IPS-NIHi11 (cell line): ENCODE measurements around the gene MAP3K1.
A peak's percentile ranks its signal among the peaks of the same experiment; 100 is the strongest.
"Not testable (repeated sequence)": the region's sequence is repeated elsewhere in the genome, so short reads cannot be mapped to it uniquely, and the experiment has no call there.

Source experiments
- DNase-seq: peaks from one replicate; pipeline ENCODE4 v3.0.0; 2012; ENCODE audit warnings: mixed read lengths, low spot score

The MAP3K1 gene

DNA sequence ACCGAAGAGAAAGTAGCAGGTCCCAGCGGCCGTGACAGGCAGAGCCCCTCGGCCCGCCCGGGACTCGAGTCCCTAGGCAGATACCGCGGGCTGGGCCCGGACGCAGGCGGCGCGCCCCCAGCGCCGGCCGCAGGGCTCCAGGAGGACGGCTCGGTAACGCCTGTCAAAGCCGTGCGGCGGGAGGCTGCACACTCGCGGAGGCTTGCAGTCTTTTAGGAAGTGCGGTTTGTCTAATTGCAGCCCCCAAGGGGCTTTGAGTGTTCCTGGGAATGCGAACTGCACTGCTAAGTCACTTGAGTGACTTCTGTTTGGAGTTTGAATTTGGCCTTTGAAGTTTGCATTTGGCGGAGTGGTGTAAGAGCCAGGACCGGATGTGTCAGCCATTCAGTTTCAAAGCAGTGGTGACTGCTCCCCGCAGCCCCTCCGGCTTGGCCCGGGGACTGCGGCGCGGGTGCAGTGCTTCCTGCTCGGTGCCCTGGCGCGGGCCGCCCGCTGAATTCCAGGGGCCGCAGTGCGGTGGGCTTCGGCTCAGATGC is 1.3 kb downstream of the MAP3K1 start:
- peak; percentile 65 for DNase-seq

DNA sequence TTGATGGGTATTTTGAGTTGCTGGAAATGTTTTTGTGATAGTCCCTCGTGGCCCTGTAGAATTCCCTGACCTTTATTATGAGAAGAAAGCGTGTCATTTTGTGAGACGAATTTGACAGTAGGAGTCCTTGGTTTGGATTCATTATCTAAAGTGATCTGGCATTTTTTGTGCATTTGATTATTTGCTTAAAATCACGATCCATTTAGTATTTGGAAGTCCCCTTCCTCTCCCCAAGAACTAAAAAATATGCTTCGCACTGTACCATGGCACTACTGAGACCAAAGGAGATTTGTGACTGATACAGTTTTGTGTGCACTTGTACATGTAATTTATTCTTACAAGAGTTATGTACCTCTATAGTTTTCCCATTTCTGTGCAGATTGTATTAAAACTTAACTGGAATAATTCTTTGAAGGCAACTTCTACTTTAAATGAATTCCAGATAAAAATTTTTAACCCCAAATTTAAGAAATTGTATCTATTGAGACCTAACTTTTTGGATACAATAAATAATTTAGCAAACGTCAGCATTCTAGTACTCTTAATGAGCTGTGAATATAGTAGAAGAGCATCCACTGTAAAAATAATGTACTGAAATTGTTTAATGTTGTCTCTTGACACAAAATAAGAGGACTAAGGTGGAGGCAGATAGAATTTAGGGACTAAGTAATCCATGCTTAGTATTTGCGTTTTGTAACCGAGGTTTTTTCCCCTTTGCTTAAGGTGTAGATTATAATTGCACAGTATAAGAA is 2.1 kb downstream of the MAP3K1 start:
- DNase-seq = no peak

DNA sequence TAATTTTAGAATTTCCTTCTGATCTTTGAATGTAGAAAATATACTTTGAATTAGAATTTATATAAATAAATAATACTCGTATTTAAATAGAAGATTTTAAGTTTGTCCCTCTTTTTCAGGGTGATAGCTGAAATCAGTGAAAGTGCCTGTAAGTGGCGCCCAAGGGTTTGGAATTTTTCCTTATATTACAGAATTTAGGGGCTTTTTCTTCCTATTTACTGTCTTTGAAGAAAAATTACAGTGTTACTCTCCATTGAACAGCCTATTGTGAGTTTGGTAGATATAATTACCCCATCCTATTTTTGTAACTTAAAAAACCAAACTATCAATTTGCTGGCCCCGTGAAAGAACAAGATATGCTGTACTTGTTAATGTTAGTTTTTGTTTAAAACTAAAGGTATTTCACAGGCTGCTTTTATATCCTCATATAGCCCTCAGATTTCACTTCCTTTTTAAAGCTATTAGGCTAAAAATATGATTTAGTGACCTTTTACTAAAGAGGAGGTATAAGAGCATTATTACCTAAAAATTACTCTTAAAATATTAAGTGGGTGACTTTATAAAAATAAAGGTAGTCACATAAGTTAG is 3.2 kb downstream of the MAP3K1 start:
- no peak for DNase-seq

DNA sequence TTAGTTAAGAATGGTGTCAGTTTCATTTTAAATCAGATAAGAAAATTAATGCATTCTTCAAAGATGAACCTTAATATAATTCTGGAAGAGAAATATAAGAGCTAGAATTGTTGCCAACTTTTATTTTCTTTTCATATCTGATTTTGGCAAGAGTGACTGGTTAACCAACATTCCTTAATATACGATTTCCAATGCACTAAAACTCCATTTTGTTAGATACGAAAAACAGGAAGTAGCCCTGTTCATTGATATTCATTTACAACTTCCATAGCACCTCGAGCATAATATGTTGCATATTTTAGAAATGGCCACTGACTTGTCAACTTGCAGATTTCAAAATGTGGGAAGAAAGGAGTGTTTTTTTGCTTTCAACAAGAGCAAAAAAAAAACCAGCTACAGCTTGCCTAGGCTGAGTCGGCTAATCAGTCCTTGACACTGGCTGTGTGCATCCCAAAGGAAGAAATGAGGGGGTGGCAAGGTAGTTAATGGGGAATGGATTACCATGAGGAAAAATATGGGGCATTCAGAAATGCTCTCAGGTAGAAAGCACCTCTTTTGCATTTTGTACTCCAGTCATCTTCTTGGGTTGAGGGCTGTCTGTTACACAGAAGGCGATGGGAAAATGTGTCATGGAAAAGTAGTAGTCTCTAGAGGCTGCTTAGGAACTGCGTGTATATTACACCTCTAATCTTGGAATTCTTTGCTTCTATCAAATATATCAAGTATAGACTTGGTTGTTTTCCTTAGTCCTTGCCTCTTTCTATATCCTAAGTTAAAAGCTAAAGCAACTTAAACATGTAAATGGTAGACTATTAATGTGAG is 3.9 kb downstream of the MAP3K1 start:
- no peak for DNase-seq

DNA sequence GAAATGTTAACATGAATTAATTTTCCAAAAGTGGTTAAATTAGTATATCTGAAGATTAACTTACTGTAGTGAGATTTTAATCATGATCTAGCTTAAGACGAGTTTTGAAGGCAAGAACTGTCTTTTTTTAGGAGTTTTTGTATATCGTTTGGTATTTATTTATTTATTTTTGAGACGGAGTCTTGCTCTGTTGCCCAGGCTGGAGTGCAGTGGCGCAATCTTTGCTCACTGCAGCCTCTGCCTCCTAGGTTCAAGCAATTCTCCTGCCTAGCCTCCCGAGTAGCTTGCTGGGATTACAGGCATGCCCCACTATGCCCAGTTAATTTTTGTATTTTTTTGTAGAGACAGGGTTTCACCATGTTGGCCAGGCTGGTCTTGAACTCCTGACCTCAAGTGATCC is 6.5 kb downstream of the MAP3K1 start:
- DNase-seq = not testable (repeated sequence)

DNA sequence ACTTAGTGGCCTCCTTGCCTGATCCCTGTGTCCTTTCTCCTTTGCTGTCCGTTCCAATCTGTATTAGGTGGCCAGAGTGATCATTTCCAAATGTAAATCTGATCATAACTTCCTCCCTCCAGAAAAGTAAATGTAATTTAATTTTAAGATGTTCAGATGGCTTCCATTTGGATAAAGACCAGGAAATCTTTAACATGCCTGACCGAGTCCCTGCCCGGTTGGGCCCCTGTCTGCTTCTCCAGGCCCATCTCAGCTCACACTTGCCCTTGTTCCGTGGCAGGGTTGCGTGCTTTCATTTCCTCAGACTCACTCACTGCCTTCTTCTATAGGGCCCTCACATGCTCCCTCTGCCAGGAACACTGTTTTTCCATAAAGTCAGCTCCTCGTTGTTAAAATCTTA is 7.6 kb downstream of the MAP3K1 start:
- DNase-seq = no peak

DNA sequence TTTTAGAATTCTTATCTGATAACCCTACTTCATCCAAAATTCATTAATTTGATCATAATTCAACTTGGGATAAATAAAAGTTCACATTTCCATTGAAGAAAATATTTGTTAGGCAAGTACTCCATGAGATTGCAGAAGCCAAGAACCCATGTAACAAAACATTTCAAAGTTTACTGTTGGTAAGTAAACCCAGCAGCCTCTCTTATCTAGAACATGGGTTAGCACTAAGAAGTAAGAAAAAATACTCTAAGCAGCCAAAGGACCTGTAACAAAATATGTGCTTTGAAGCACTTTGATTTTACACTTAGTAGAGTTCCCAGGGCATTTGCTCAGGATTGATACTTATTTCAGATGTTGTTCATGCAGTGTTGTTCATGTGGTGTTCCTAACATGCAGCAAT is 8.7 kb downstream of the MAP3K1 start:
- no peak for DNase-seq

DNA sequence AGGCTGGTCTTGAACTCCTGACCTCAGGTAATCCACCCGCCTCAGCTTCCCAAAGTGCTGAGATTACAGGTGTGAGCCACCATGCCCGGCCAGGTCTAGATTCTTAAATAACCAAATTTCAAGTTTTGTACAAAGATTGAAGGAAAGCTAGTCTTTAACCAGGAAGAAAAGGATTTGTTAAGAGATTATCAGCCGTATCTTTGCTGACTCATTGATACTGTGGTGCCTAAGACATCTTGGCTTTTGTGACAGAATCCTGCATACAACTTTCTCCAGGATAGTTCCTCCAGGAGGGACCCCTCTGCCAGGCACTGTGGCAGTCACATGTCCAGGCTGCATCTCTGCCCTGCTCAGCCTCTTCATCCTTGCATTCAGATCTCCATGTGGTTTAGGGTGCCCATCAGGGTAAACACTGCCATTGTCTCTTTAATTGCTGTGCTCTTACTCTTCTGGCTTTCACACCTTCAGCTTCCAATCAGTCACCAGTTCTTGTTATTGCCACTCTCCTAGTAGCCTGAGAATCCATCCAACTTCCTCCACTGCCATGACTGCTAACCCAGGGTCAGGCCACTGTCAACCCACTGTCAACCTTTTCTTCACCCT is 10.0 kb downstream of the MAP3K1 start:
- no peak for DNase-seq

DNA sequence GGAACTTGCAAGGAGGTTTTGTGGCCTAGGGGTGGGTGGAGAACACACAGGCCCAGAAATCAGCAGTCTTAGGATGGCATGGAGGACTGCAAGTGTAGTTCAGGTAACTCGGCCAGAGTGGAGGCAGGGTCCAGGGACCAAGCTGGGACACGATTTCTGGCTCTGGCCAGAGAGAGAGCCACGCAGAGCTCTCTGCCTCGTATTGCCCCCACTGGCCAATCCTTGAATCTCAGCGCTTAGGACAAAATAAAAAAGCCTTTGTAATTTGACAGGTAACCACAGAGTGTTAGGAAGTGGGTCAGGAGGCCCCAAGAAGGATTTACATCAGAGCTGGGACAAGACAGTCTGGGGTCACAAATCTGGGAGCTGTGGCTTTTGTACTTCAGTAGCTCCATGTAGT is 11.7 kb downstream of the MAP3K1 start:
- DNase-seq = peak; percentile 37

DNA sequence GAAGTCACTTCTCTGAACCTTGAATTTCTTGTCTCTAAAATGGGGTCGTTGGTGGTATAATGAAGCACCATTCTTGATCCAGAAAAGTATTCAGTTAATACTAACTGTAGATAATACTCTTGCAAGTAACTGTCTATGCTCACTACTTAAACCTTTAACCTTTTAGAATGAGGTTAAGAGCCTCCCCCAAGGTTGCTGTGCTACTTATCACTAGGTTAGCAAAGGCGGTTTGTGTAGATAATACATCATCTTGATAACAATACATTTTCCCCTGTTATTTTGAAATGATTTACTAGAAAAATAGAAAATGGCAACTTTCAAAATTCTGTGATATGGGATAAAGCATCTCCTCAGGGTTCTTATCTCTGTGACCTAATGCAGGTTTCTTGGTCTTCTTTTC is 12.6 kb downstream of the MAP3K1 start:
- DNase-seq = no peak

DNA sequence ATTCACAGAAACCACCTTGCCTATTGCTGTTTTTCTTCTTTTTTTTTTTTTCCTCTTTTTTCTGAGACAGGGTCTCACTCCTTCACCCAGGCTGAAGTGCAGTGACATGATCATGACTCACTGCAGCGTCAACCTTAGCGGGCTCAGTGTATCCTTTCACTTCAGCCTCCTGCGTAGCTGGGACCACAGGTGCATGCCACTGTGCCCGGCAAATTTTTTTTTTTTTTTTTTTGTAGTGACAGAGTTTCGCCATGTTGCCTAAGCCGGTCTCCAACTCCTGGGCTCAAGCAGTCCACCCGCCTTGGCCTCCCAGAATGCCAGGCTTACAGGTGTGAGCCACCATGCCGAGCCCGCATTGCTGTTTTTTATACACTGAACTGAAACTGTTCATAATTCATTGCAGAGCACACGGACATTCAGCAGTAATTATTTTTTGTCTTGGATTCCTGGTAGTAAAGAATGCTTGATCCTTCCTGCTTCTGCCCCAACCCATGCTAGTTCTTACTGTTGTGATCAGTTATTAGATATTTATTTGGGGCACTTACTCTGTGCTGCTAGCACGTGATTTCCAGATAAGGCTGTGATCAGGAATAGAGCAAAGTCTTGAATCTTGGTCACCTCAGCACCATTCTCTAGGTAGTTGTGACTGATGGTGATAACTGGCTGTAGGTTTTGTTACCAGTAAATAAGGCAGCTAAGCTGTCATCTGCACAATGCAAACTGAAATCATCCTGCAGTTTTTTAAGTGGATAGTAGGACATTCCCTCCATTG is 14.0 kb downstream of the MAP3K1 start:
- DNase-seq = no peak

DNA sequence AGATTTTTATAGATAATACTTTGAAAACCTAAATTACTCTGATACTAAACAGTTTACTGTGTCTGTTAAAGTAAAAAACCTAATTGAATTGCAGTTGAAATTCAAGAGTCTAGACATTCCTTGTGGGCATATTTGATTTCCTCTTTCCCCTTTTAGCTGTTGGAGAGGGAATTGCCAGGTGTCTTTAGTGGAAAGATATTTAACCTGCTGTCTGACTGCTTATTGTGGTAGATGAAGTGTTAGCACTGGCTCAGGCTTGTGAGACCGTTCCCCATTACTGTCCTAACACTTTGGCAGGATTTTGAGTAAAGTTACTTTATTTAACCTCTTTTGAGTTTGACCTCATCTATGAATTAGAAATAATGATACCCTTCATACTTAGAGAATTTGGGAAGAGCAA is 16.4 kb downstream of the MAP3K1 start:
- no peak for DNase-seq

DNA sequence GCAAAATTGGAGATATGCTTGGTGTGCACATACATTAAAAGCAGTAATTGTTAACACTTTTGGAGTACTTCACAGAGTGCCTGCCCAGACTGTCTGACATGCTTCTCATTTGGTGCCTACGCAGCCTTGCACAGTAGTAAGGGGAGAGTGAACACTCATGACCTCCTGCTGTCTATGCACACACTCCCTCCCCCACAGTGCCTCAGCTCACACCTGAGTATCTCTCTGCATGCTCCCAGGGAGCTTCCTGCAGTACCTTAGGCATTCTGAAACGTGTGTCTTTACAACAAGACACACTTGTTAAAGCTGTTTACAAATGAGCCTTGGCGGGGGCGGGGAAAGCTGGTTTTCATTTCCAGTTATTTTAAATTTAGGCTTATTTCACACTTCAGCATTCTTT is 18.0 kb downstream of the MAP3K1 start:
- DNase-seq = peak; percentile 31

DNA sequence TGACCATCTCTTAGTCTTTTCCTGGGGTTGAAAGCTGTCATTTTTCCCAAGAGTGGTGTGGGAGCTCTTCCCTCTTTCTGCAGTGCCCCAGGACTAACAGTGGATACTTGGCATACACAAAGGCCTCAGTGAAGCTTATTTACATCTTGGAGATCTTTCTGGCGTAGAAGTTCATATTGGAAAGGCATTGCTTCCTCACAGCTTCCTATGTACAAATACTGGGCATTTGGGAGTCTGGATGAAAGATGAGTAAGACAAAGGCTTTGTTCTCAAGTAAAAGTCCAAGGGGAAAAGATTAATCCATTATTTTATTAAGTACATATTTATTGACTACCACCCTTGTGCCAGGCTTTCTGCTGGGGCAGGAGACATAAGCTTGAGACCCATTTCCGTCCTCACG is 22.0 kb downstream of the MAP3K1 start:
- no peak for DNase-seq

DNA sequence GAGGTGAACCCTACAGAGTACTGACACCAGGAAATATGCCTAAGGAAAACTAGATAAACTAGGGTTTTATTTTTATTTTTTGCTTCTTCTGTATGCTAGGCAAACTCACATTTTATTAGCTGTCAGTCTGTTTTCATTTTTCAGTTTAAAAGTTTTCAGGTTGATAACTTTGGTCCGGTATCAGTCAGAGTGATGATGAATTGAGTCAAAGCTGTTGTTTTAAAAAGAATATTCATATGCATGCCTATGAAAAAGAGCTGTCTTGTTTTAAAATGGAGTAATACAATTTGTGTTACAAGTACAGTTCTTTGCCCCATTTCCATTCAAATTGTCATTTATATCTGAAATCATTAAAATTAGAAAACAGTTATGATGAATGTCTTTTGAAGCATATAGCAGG is 22.6 kb downstream of the MAP3K1 start:
- no peak for DNase-seq

DNA sequence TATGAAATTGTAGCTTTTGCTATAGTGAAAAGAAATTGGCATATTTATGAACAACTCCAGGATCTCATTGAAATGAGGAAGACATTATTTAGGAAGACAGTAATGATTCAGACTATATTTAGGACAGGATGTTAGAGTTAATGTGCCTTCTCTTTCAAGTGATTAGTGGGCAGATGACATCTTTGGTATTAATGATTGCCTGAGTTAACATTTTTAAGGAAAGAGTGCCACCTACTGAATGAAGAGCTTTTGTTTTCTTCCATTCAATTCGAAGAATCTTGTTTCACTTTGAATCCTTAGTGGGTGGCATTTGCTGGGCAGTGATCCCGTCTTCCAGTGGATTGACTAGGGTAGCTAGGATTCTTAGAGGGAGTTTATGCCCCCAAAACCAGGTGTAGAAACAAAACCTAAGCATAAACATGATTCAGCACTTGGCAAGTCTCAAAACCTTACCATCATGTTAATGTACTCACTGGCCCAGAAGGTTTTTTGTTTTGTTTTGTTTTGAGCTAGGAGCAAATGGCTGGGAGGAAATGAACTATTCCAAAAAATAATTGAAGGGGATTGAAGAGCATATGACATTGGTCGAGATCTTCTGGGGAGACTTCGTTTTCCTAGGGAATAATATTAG is 23.2 kb downstream of the MAP3K1 start:
- DNase-seq = peak; percentile 17

DNA sequence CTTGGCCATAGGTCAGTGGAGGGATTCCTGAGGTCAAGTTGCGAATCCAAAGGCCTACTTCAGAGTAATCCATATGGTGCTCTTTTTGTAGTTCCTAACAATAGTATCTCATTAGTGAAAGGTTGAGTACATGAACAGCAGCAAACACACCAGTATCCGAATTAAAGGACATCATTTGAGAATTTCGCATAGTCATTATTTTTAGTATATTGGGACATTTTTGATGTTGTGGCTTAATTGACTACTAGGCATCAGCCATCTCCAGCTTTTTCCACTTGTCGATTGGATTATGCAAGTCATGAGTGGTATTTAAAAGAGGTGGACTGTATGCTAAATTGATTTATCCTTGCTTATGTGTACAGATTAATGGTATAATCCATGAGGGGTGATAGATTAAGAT is 23.7 kb downstream of the MAP3K1 start:
- no peak for DNase-seq

DNA sequence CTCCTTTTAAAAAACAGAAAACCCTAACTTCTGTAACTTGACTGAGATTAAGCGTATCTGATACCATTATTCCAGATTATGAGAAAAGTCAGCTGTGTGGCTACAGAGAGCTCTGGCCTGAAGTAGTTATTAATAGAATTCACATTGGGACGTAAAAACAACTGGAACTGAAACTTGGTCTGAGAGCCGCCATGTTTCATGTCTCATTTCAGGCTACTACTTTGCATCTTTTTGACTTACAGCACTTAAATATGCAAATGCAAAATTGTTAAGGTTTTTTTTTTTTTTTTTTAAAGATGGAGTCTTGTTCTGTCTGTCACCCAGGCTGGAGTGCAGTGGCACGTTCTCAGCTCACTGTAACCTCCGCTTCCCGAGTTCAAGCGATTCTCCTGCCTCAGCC is 25.2 kb downstream of the MAP3K1 start:
- no peak for DNase-seq

DNA sequence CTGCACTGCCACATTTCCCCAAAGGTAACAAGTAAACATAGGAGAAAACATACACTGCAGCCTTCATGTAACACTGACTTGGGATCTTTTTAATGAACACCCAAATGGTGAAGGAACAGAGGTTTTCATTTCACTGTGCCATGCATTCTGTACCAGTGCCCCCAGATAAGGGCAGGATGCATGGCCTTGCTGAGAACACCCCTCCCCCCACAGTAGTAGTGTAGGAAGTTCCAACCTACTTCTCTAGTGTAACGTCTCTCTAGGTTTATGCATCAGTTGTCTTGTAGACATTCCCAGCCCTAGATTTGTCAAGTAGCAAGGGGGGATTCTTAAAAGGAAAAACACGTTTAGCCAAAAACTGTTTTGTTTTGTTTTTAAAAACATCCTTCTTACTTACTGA is 29.9 kb downstream of the MAP3K1 start:
- DNase-seq = no peak

DNA sequence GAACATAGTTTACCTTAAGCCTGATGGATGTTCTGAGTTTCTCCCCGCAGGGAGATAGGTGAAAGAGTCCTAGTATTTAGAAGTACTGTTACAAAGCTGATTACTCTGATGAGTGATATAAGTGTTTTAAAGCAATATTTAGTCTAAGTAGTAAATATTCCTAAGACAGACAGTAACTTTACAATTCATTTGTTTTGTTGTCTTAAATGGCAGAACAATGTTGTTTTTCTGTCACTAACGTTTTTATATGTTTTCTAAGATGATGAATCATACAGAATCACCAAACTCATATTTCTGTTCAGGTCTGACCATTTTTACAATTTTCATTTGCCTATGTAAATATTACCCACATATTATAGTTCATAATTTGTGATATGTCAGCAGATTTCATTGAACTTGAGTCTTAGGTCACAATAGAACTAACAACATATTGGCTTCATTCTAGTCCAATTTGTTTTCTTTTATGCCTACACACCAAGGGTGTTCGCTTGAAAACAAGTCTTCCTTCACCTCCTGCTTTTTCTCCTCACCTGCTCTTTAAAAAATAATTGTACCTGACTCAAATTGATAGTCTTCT is 30.6 kb downstream of the MAP3K1 start:
- DNase-seq = no peak

DNA sequence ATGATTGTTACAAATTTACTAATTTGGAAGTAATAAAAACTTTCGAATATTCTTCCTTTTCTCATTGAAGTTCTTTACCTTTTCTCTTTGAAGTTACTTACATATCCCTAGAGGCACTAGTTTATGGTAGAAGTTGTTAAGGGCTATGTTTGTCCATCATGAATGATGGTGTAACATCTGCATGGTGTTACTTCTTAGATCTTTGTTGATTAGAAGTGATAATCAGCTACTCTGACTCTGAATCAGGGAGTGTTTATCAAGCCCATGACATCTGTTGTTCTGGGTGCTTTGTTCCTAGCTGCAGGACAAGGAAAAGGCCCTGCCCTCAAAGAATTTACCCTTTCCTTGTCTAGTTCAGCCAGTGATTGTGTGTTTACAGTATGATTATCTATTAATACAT is 32.9 kb downstream of the MAP3K1 start:
- no peak for DNase-seq
